ENCODE data around the gene MMP14.

- no peak for TF ChIP-seq CTCF (IDR thresholded peaks at IDR 0.05)
- TF ChIP-seq POLR2A (IDR thresholded peaks at IDR 0.05), result no peak
Measured at GRCh38 chr14:22803687-22803974, 32.8 kb upstream of the MMP14 start.
